Measurements from ENCODE around the gene KRT3. TPM values are rescaled to one million over a fixed set of nuclear protein-coding genes. Genes with fewer than 3 reads are reported as not detected.

The KRT3 gene
- total RNA-seq, 1 donor from 2014 or later = not detected

- no peak overlapping the region for H3K4me3 Mint-ChIP-seq (ENCODE audit: unreplicated experiment)
- DNase-seq (ENCODE audit: low spot score) = no peak
- peaks cover 36% of the 10 kb centered on the region for H3K4me1 Mint-ChIP-seq (ENCODE audit: unreplicated experiment)
- no peak for TF ChIP-seq CTCF (IDR thresholded peaks at IDR 0.05; ENCODE audit: unreplicated experiment)
- H3K27me3 Mint-ChIP-seq (ENCODE audit: unreplicated experiment) = peaks cover 14% of the 10 kb centered on the region
- H3K36me3 Mint-ChIP-seq (ENCODE audit: low read depth, unreplicated experiment) = no peaks in the 10 kb centered on the region
- H3K27ac Mint-ChIP-seq (ENCODE audit: unreplicated experiment) = no peak overlapping the region
- no peaks in the 10 kb centered on the region for H3K9me3 Mint-ChIP-seq (ENCODE audit: unreplicated experiment)
Measured at GRCh38 chr12:52835271-52836041, 39.5 kb upstream of the KRT3 start.

GRCh38 chr12:52834727-52835001 is 38.7 kb upstream of the KRT3 start:
- TF ChIP-seq CTCF (IDR thresholded peaks at IDR 0.05; ENCODE audit: unreplicated experiment) = no peak
- DNase-seq (ENCODE audit: low spot score) = no peak
- peaks cover 14% of the 10 kb centered on the region for H3K27me3 Mint-ChIP-seq (ENCODE audit: unreplicated experiment)
- H3K4me3 Mint-ChIP-seq (ENCODE audit: unreplicated experiment) = no peak overlapping the region
- H3K36me3 Mint-ChIP-seq (ENCODE audit: low read depth, unreplicated experiment) = no peaks in the 10 kb centered on the region
- no peak overlapping the region for H3K27ac Mint-ChIP-seq (ENCODE audit: unreplicated experiment)
- H3K4me1 Mint-ChIP-seq (ENCODE audit: unreplicated experiment) = peaks cover 34% of the 10 kb centered on the region
- H3K9me3 Mint-ChIP-seq (ENCODE audit: unreplicated experiment) = no peaks in the 10 kb centered on the region

- Mint-ChIP-seq H3K27ac (ENCODE audit: unreplicated experiment) (no peak within 1 kb of the TSS), H3K27me3 (ENCODE audit: unreplicated experiment) (peaks cover 12% of the 10 kb centered on the region), H3K4me1 (ENCODE audit: unreplicated experiment) (peaks cover 28% of the 10 kb centered on the region), H3K4me3 (ENCODE audit: unreplicated experiment) (no peak within 1 kb of the TSS), H3K9me3 (ENCODE audit: unreplicated experiment) (no peaks in the 10 kb centered on the region), H3K36me3 (ENCODE audit: low read depth, unreplicated experiment) (no peaks in the 10 kb centered on the region)
- DNase-seq (ENCODE audit: low spot score) = no peak
- no peak for TF ChIP-seq CTCF (IDR thresholded peaks at IDR 0.05; ENCODE audit: unreplicated experiment)
Measured at GRCh38 chr12:52833922-52834726, 38.2 kb upstream of the KRT3 start, which contains the start of gene KRT79. Gene KRT79 (minus strand): TSS chr12:52834311. CDS start chr12:52834260, 51 bp downstream.

GRCh38 chr12:52832985-52833905 is 37.3 kb upstream of the KRT3 start:
- Mint-ChIP-seq H3K27me3 (ENCODE audit: unreplicated experiment) (peaks cover 11% of the 10 kb centered on the region), H3K27ac (ENCODE audit: unreplicated experiment) (no peak overlapping the region), H3K4me3 (ENCODE audit: unreplicated experiment) (no peak overlapping the region), H3K36me3 (ENCODE audit: low read depth, unreplicated experiment) (no peaks in the 10 kb centered on the region), H3K4me1 (ENCODE audit: unreplicated experiment) (peaks cover 19% of the 10 kb centered on the region), H3K9me3 (ENCODE audit: unreplicated experiment) (no peaks in the 10 kb centered on the region)
- DNase-seq (ENCODE audit: low spot score) = no peak
- no peak for TF ChIP-seq CTCF (IDR thresholded peaks at IDR 0.05; ENCODE audit: unreplicated experiment)
